HCT116 (cell line): ENCODE measurements around the gene FAM171A2. TPM values are rescaled to one million over a fixed set of nuclear protein-coding genes. Genes with fewer than 3 reads are reported as not detected.

Source experiments
- ATAC-seq: fragments of 200-7000 bp; cut with Tn5 transposase; 2 replicates; pipeline ENCODE4 v1.9.1; 2020; ENCODE audit warnings: mild to moderate bottlenecking, moderate library complexity
- BruUV-seq: library from RNA; stranded (reverse); fragments of 400-500 nt; replicated peaks from 2 replicates; lab custom pipeline; 2021; lab: Mats Ljungman, UMichigan
- CTCF ChIA-PET: fragments of 300-600 bp; sonication (Branson Sonifier 250); formaldehyde crosslinking; loops from one replicate; lab custom pipeline; 2021; ENCODE audit warnings: antibody characterized with exemption; lab: Charles Lee
- POLR2A ChIA-PET: fragments of 300-600, 350-600 bp; sonication (Branson Sonifier 250); formaldehyde crosslinking; loops from one replicate; lab custom pipeline; 2021; ENCODE audit warnings: antibody characterized with exemption; lab: Charles Lee
- RAD21 ChIA-PET, 2 experiments: fragments of 300-600 bp; sonication (Branson Sonifier 250); formaldehyde crosslinking; loops; one replicate each; lab custom pipeline; 2023; ENCODE audit warnings: low total read pairs in 2 of 2; ENCODE audit not compliant: uncharacterized antibody in 2 of 2, unreplicated experiment in 2 of 2, low non-redundant PET in 1 of 2; lab: Charles Lee
- DNase-seq: peaks from one replicate; pipeline ENCODE4 v3.0.0-alpha.2; 2010; ENCODE audit warnings: low read depth, low spot score
- H2AFZ ChIP-seq: fragments of 200-600 bp; shearing (Covaris generic), sonication (generic); 2 replicates; pipeline ENCODE4 v1.6.1; 2017; ENCODE audit warnings: low read depth, mixed run types, mixed read lengths, antibody characterized with exemption, low read length; ENCODE audit not compliant: poor library complexity, severe bottlenecking
- H3K27ac ChIP-seq: 2 replicates; pipeline ENCODE4 v1.5.1; 2012; ENCODE audit warnings: low read depth, low read length
- H3K27me3 ChIP-seq: fragments of 200-600 bp; sonication (generic); 2 replicates; pipeline ENCODE4 v1.6.1; 2016; ENCODE audit warnings: mixed run types, low read length, mixed read lengths; ENCODE audit not compliant: insufficient read depth
- H3K36me3 ChIP-seq, 2 experiments: fragments of 200-500 bp in 1 of 2; fragments of 200-600 bp in 1 of 2; sonication (Bioruptor generic) in 1 of 2; sonication (generic) in 1 of 2; 2 replicates each; pipeline versions ENCODE4 v1.5.1 to v1.6.1; 2014 to 2016; ENCODE audit warnings: low read length in 2 of 2, inconsistent platforms in 1 of 2, mixed read lengths in 1 of 2, mixed run types in 1 of 2; ENCODE audit not compliant: insufficient read depth in 2 of 2, control insufficient read depth in 1 of 2
- H3K4me1 ChIP-seq, 2 experiments: fragments of 200-600 bp in 1 of 2; sonication (generic) in 1 of 2; 2 replicates each; pipeline versions ENCODE4 v1.5.1 to v1.6.1; 2012 to 2017; ENCODE audit warnings: low read length in 2 of 2, inconsistent platforms in 1 of 2, mild to moderate bottlenecking in 1 of 2, mixed read lengths in 1 of 2, mixed run types in 1 of 2, moderate library complexity in 1 of 2; ENCODE audit not compliant: insufficient read depth in 2 of 2, control insufficient read depth in 1 of 2
- H3K4me2 ChIP-seq: fragments of 200-600 bp; sonication (generic); 2 replicates; pipeline ENCODE4 v1.6.1; 2017; ENCODE audit warnings: mixed run types, low read length, mixed read lengths
- H3K4me3 ChIP-seq, 2 experiments: fragments of 200-600 bp in 1 of 2; sonication (generic) in 1 of 2; replicated peaks in 1 of 2; 2 replicates each; pipeline ENCODE4 v1.5.1; 2011 to 2016; ENCODE audit warnings: low read length in 2 of 2, control low read depth in 1 of 2, low read depth in 1 of 2, mild to moderate bottlenecking in 1 of 2, mixed read lengths in 1 of 2, mixed run types in 1 of 2
- H3K79me2 ChIP-seq: fragments of 200-600 bp; sonication (generic); 2 replicates; pipeline ENCODE4 v1.6.1; 2017; ENCODE audit warnings: mild to moderate bottlenecking, mixed run types, low read length, moderate library complexity, mixed read lengths; ENCODE audit not compliant: insufficient read depth
- H3K9ac ChIP-seq: fragments of 200-600 bp; sonication (generic); 2 replicates; pipeline ENCODE4 v1.6.1; 2016; ENCODE audit warnings: low read length, mixed read lengths
- H3K9me2 ChIP-seq: fragments of 200-600 bp; sonication (generic), shearing (Covaris generic); 2 replicates; pipeline ENCODE4 v1.6.1; 2017; ENCODE audit warnings: mixed run types, mild to moderate bottlenecking, moderate library complexity; ENCODE audit not compliant: insufficient read depth
- H3K9me3 ChIP-seq, 2 experiments: fragments of 200-500 bp in 1 of 2; fragments of 200-600 bp in 1 of 2; sonication (Bioruptor generic) in 1 of 2; sonication (generic) in 1 of 2; 2 replicates each; pipeline ENCODE4 v1.6.1; 2014 to 2017; ENCODE audit warnings: low read length in 2 of 2, mixed read lengths in 2 of 2, inconsistent platforms in 1 of 2, low read depth in 1 of 2, mild to moderate bottlenecking in 1 of 2, mixed run types in 1 of 2, moderate library complexity in 1 of 2; ENCODE audit not compliant: control insufficient read depth in 1 of 2, insufficient read depth in 1 of 2
- H4K20me1 ChIP-seq: fragments of 200-600 bp; sonication (generic), shearing (Covaris generic); 2 replicates; pipeline ENCODE4 v1.6.1; 2017; ENCODE audit warnings: mixed run types, mild to moderate bottlenecking, moderate library complexity; ENCODE audit not compliant: insufficient read depth
- CBX3 ChIP-seq: IDR thresholded peaks from 2 replicates; pipeline ENCODE4 v1.6.1; 2012; ENCODE audit warnings: low read depth
- EGR1 ChIP-seq: IDR thresholded peaks from 2 replicates; pipeline ENCODE4 v1.6.1; 2012; ENCODE audit warnings: low read depth
- ELF1 ChIP-seq: IDR thresholded peaks from 2 replicates; pipeline ENCODE4 v1.6.1; 2012; ENCODE audit warnings: low read depth, borderline replicate concordance
- EZH2phosphoT487 ChIP-seq: fragments of 200-600 bp; IDR thresholded peaks from 2 replicates; pipeline ENCODE4 v1.6.1; 2018; ENCODE audit warnings: antibody characterized with exemption, borderline replicate concordance
- FOSL1 ChIP-seq: IDR thresholded peaks from 2 replicates; pipeline ENCODE4 v1.6.1; 2012; ENCODE audit warnings: low read depth
- JUND ChIP-seq: IDR thresholded peaks from 2 replicates; pipeline ENCODE4 v1.6.1; 2012
- POLR2A ChIP-seq: IDR thresholded peaks from 2 replicates; pipeline ENCODE4 v1.7.0; 2011; ENCODE audit warnings: borderline replicate concordance; ENCODE audit not compliant: insufficient read depth, insufficient read length; ENCODE audit errors: extremely low read depth
- POLR2AphosphoS5 ChIP-seq: IDR thresholded peaks from 2 replicates; pipeline ENCODE4 v1.6.1; 2011; ENCODE audit warnings: mild to moderate bottlenecking, low read depth, low read length, moderate library complexity
- REST ChIP-seq: IDR thresholded peaks from 2 replicates; pipeline ENCODE4 v1.6.1; 2012; ENCODE audit warnings: low read depth
- SIN3A ChIP-seq: IDR thresholded peaks from 2 replicates; pipeline ENCODE4 v1.6.1; 2012; ENCODE audit warnings: low read depth
- ZFX ChIP-seq: fragments of 450-650 bp; IDR thresholded peaks from 2 replicates; pipeline ENCODE4 v1.6.1; 2017
- intact Hi-C: fragments of 100-400 bp; cut with micrococcal nuclease; formaldehyde crosslinking; loops from 2 replicates; pipeline ENCODE4 v1.10.0; 2022
- total RNA-seq: library from RNA; stranded (reverse); gene quantifications from one replicate; pipeline ENCODE4 v1.2.1, GENCODE V29; 2021; ENCODE audit not compliant: unreplicated experiment
- TF ChIP-seq, protein P1 (sequence below): IDR thresholded peaks from 2 replicates; pipeline ENCODE4 v1.6.1; 2012

The FAM171A2 gene
- total RNA-seq, 1 experiment from 2014 or later = 18.0 TPM

DNA sequence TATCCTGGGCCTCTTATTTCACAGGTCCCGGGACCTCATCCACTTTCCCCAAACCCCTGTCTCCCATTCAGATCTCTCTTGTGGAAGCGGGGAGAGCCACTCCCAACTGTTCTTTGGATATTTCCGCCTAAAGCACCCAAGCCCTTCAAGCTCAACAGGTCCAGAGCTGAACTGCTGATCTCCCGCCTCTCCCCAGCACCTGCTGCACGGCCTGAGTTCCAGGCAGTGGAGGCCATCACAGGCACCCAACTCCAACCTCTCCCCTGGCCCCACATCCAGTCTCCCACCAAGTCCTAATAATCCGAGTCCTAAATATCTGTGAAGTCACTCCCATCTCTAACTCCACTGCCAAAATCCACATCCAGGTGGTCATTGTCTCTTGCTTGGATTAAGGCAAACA is 19.3 kb upstream of the FAM171A2 start:
- no peaks in the 10 kb centered on the region for H3K9me3 ChIP-seq
- no peak overlapping the region for H2AFZ ChIP-seq
- ChIA-PET POLR2A (no interaction called here), RAD21 (no interaction called here), CTCF (interaction anchor here (0.6 kb wide), 1 partner anchor 120 kb away, joined by 3 read pairs; no protein-coding TSS in a partner anchor)
- H3K27ac ChIP-seq = no peak overlapping the region
- no peak overlapping the region for H3K4me2 ChIP-seq
- no TSS peak for BruUV-seq
- no peak overlapping the region for H3K9ac ChIP-seq
- no peaks in the 10 kb centered on the region for H3K27me3 ChIP-seq
- TF ChIP-seq ELF1 = no peak
- peaks cover 4 to 18% of the 10 kb centered on the region in 2 experiments; a peak in 3 of 4 replicates for H3K4me1 ChIP-seq
- ATAC-seq (no peak), DNase-seq (no peak)
- H3K4me3 ChIP-seq = no peak overlapping the region
- H3K9me2 ChIP-seq = no peaks in the 10 kb centered on the region
- H3K36me3 ChIP-seq = no peaks in the 10 kb centered on the region
- no peaks in the 10 kb centered on the region for H3K79me2 ChIP-seq
- intact Hi-C loops = no loop called here
- no peaks in the 10 kb centered on the region for H4K20me1 ChIP-seq

- ChIA-PET CTCF (no interaction called here), RAD21 (no interaction called here)
- no peak for ATAC-seq
Measured at GRCh38 chr17:44381810-44382305, 18.2 kb upstream of the FAM171A2 start.

GRCh38 chr17:44380767-44381166 is 17.1 kb upstream of the FAM171A2 start:
- no peak for ATAC-seq
- no peaks in the 10 kb centered on the region for H4K20me1 ChIP-seq
- no peaks in the 10 kb centered on the region for H3K27me3 ChIP-seq
- H3K4me2 ChIP-seq = no peak overlapping the region
- no peaks in the 10 kb centered on the region for H3K9me3 ChIP-seq
- no peaks in the 10 kb centered on the region for H3K9me2 ChIP-seq
- H3K27ac ChIP-seq = no peak overlapping the region
- intact Hi-C loops = no loop called here
- no TSS peak for BruUV-seq
- ChIA-PET CTCF (no interaction called here), POLR2A (no interaction called here), RAD21 (no interaction called here)
- no peak for DNase-seq
- TF ChIP-seq POLR2AphosphoS5 (no peak), EZH2phosphoT487 (no peak), ZFX (no peak), ELF1 (no peak), REST (no peak), CBX3 (no peak), EGR1 (no peak), POLR2A (no peak), FOSL1 (no peak), JUND (no peak)
- TF ChIP-seq, protein P1, sequence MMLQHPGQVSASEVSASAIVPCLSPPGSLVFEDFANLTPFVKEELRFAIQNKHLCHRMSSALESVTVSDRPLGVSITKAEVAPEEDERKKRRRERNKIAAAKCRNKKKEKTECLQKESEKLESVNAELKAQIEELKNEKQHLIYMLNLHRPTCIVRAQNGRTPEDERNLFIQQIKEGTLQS = no peak
- H3K9ac ChIP-seq = no peak overlapping the region
- no peak overlapping the region for H3K4me3 ChIP-seq
- peaks cover 4 to 13% of the 10 kb centered on the region in 2 experiments; a peak in 3 of 4 replicates for H3K4me1 ChIP-seq
- no peaks in the 10 kb centered on the region for H3K79me2 ChIP-seq
- no peaks in the 10 kb centered on the region for H3K36me3 ChIP-seq
- no peak overlapping the region for H2AFZ ChIP-seq

More at GRCh38 chr17:44381810-44382305, 18.2 kb upstream of the FAM171A2 start:
- Histone ChIP-seq H3K9ac (no peak overlapping the region), H3K4me3 (no peak overlapping the region), H3K4me2 (no peak overlapping the region), H3K27ac (no peak overlapping the region)
- TF ChIP-seq SIN3A = no peak
- TF ChIP-seq, all 23 proteins: peak for 0
- no peaks in the 10 kb centered on the region for H3K79me2 ChIP-seq
- POLR2A ChIA-PET = no interaction called here
- no peak for DNase-seq
- no peaks in the 10 kb centered on the region for H3K27me3 ChIP-seq
- H4K20me1 ChIP-seq = no peaks in the 10 kb centered on the region
- H3K9me2 ChIP-seq = no peaks in the 10 kb centered on the region
- no TSS peak for BruUV-seq
- no peaks in the 10 kb centered on the region for H3K36me3 ChIP-seq
- H3K9me3 ChIP-seq = no peaks in the 10 kb centered on the region
- H3K4me1 ChIP-seq = peaks cover 4 to 18% of the 10 kb centered on the region in 2 experiments; a peak in 3 of 4 replicates
- intact Hi-C loops = no loop called here
- H2AFZ ChIP-seq = no peak overlapping the region
